GM18505 (cell line): Measurements from ENCODE around the gene KDM4D.

ENCODE experiments used
- ATAC-seq: cut with Tn5 transposase; IDR thresholded peaks from one replicate; pipeline ENCODE4 v1.9.1; 2021; ENCODE audit not compliant: unreplicated experiment
- POLR2A ChIP-seq: IDR thresholded peaks from 4 replicates; pipeline ENCODE4 v1.6.1; 2011; ENCODE audit warnings: borderline replicate concordance; ENCODE audit not compliant: insufficient read depth, insufficient read length; ENCODE audit errors: extremely low read depth

Gene KDM4D

DNA sequence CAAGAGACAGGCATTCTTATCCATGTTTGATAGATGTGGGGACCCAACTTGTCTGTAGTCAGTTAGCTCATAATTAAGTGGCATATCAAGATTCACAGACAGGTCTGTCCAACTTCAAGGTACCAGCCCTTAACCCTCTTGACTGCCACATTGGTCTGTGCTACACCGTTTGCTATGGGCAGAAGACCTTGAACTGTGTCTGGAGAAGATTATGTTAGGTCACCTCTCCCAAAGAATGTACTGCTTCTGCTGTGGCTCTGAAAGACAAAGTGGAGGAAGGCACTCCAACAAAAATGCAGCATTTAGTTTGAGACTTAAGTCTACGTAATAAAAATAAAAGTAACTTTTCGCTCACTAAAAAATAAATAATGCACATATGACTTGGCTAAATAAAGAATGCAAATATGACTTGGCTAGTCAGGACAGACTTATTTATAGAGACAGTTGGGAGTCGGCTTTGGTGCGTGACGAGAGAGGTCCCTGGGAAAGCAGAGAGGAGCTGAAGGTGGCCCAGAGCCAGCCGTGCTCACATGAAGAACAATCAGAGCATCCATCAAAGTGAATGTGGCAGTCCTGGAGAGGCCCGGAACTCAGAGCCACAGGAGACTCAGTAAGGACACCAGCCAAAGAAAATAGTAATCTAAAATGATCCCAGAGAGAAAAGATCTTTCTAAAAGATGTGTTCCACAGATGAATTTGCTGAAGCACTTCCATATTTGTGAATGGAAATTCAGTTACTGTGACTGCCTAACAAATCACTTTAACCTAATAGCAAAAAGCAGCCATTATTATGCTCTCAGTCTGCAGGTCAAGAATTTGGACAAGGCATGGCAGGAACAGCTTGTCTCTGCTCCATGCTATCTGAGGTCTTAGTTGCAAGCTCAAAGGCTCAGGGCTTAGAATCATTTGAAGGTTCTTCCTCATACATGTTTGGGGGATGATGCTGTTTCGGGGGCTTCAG lies 35.1 kb upstream of the KDM4D start:
- no peak for ATAC-seq
- no peak for TF ChIP-seq POLR2A

DNA sequence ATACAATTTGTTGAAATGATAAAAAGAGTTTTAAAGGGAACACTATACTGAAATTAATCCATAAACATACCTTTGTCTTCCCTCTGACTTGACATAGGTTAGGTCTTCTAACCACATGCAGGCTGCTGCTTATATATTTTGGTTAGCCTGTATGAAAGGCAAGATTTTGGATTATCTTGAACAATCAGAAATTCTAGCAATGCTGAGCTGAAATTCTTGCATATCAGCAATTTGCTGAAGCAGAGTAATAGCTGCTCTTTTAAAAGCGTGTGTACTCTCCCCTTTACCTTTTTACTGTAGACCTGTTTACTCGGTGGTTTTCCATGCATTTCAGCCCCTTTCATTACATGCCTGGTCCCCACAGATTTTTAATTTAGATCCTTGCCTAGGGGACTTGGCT lies 34.2 kb upstream of the KDM4D start:
- no peak for ATAC-seq
- no peak for TF ChIP-seq POLR2A

DNA sequence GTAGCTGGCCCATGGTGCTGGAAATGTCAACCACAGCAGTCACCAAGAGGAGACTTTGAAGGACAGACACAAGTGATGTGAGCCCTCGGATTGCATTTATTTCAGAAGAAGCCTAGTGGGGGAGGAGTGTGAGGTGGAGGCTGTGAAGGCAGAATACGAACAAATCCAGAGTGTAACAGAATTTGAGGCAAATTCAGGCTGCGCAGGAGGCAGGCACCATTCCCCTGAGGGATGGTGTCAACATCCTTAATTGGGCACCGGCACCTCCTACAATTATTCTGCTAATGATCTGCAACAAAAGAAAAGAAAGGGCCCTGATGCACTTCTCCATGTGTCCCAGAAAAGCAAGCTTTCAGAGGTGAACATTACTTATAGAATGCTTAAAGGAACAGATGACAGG lies 32.4 kb upstream of the KDM4D start:
- ATAC-seq: no peak
- no peak for TF ChIP-seq POLR2A

DNA sequence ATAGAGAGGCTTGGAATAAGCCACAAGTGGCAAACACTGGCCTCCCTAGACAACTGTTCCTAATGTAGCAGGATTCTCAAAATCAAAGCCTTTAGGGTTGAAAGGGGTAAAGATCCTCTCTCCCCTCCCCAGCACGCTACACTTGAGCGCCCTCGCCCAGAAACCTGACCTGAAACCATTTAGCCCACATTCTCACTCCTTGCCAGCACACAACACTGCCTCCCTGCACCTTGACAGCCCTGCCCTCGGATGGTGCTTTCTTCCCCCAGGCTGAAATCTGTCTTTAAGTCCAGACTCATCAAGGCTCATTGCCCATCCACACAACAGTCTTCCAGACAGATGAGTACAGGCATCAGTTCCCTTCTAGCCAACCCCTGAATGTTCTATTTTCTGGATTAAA lies 26.7 kb upstream of the KDM4D start:
- peak; percentile 76 for ATAC-seq

DNA sequence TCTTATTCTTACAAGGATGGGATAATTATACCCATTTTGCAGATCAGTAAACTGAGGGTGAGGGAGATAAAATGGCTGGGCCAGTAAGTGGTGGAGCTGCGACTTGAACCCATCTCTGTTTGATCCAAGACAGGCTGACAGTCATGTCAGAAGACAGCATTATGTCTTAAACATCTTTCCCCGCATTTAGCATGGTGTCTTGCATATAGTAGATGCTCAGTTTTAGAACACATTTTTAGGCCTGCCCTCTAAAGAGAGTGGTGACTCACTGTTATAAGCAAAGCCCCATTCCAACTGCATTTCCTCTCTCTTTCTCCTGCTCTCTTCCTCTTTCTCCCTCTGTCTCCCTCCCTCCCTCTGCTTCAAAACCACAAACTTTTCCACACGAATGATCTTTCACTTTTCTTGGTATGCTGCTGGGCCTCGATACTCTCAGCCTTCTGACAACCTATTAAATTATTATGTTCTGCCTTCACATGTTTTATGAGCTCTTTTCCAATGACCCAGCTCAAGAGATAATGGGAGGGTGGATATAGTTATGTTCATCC lies 25.4 kb upstream of the KDM4D start:
- TF ChIP-seq POLR2A: no peak

More for the DNA sequence above, 26.7 kb upstream of the KDM4D start:
- no peak for TF ChIP-seq POLR2A

DNA sequence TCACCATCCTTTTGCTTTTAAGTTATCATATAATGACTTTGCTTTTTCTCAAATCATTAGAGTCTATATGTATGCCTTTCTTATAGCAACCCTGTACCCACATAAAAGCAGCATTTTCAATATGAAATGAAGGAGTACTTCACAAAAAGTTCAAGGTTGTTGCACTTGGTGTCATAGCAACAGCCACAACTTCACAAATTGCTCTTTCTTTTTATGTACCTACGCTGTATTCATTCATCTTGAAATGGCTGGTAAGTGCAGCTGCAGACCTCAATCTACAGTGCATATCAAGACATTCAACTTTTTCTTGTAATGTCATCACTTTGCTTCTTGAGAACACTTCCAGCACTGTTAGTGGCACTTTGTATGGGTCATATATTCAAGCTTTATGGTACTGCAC lies 18.8 kb upstream of the KDM4D start:
- TF ChIP-seq POLR2A: no peak
- ATAC-seq: no peak

More for the DNA sequence above, 25.4 kb upstream of the KDM4D start:
- ATAC-seq: no peak

DNA sequence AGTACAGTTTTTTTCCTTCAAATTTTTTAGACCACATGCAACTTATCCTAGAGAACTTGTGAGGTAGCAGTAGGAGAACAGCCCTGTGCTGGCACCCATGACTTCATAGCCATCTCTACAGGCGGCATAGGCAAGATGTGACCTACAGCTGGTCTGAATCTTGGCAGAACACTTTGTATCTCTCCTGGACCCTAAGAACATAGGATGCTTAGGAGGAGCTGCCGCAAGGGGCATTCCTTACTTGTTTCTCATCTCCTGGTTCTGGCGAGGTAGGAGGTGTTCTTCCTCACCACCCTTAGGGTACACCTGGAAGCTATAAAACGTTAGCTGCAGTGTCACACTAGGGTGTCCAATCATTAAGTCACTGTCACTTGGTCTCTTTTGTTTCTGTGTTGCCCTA lies 16.5 kb upstream of the KDM4D start:
- no peak for ATAC-seq
- TF ChIP-seq POLR2A: no peak

DNA sequence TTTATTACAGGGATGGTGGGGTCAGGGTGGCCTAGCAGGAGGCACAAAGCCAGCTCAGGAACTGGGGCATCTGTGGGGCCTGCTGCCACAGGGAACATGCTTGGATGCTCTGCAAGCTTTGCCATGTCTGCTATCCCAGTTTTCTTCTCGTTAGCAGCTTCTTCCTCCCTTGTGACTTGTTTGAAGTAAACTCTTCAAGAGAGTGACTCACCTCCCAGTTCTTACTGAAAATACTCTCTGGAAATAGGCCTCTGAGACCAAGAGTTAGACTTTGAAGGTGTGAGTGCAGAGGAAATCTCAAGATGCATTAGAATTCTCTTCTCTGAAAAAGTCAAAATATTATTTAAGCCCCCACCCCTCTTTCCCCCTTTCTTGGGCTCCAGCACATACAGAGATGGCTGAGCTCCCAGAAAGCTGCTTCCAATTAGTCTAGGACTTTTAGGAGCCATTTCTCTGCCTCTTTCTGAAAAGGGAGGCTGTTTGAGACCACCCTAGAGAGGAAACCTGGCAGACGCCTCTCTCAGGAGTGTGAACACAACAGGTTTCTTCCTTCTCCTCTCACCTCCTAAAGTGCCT lies 15.3 kb upstream of the KDM4D start:
- no peak for TF ChIP-seq POLR2A
- no peak for ATAC-seq

DNA sequence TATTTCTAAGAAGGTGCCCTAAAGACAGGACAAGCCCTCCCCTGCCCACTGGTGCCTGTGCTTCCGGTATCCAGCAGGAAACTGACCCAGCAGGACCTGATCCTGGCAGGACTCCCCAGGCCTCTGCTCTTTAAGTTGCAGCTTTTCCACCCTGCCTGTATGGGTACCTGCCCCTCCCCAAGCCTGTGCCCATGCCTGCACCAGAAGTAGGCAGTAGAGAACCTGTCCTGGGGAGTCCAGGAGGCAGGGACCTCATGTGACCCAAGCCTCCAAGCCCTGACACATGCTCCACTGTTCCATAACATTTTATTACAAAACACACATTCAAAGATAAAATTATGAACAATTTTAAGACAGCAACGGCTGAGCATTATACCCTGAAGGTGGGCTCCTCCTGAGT lies 14.3 kb upstream of the KDM4D start:
- no peak for TF ChIP-seq POLR2A
- no peak for ATAC-seq

DNA sequence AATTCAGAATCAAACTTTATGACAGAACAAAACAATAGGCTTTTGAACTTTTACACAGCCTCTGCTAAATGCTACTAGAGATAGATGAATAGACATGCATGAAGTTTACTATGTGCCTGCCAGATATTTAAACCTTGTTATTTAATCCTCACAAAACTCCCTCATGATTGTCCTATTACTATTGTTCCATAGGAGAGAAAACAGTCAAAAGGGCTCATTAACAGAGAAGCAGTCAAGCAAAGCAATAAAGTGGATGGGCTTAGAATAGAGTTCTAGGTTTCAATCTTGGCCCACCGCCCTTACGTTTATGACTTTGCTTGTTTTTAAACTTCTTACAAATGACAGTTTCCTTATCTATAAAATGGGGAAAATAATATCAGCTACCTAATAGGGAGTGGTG lies 13.0 kb upstream of the KDM4D start:
- no peak for TF ChIP-seq POLR2A
- ATAC-seq: no peak

DNA sequence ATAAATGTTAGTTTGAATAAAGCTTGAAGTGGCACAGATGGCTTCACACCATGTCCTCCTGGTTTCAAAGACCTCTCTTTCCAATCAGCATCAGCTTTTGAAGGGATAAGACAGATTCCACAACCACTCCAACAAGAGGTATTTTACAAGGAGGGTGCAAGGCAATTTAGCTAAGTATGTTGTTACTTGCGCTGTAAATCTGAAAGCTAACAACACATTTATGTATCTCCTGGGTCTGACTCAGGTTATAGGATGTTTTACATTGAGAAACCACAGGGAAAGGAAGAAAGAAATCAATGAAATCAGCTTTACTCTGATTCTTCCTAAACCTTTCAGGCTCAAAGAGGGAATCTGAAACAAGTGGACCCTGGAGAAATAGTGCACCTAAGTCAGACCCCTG lies 12.3 kb upstream of the KDM4D start:
- no peak for TF ChIP-seq POLR2A
- no peak for ATAC-seq

DNA sequence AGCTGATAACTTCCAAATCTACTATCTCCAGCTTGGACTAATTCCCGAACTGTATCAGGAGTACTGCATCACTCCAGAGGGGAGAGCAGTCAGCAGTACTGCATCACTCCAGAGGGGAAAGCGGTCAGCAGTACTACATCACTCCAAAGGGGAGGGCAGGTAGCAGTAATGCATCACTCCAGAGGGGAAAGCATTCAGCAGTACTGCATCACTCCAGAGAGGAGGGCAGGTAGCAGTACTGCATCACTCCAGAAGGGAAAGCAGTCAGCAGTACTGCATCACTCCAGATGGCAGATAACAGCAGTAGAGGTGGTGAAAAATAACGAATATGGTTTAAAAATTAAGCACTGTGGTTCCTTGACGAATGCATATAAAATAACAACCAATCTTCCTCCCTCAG lies 8.6 kb upstream of the KDM4D start:
- ATAC-seq: no peak
- no peak for TF ChIP-seq POLR2A

DNA sequence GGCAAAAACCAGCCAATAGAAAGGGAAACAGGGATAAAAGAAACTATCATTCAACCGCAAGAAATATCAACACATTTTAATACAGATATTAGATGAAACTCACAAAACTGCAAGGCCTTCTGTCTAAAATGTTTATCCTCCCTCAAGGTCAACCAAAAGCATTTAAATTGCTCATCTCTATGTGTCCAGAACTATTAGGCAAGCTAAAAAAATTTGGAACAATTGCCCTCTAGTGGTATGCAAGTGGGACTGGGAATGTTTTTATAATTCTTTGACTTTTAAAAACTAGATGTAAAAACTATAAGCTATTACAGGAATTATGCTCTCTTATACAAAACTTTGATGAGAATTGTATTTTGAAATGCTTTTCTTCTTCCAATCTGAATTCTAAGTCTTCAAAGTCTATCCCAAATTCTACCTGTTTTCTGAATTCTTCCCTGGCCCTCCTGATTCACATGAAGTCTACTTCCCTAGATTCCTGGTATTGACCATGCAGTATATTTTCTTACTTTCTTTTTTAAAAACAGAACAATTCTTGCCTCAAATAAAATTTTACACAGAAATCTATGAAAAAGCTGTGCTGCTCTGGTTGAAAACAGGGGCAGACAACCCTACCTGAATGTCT lies 5.1 kb upstream of the KDM4D start:
- ATAC-seq: no peak
- TF ChIP-seq POLR2A: no peak

DNA sequence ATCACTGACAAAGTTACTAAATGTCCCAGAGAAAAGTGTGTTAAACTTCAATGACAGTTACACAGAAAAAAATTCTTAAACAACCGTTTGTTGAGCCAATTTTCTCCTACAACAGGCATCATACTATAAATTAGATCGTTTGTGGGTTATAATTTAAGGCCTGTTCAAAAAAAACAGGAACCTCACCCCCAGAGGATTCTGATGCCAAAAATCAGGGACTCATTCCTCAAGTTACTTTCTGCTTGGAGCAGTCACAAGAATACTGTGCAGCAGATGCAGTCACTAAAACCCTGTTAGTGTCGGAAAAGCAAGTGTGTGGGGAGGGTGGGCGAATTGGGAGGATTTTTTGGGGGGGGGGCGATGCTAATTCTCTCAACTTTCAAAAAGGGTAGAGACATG lies 810 bp upstream of the KDM4D start:
- no peak for ATAC-seq
- no peak for TF ChIP-seq POLR2A

DNA sequence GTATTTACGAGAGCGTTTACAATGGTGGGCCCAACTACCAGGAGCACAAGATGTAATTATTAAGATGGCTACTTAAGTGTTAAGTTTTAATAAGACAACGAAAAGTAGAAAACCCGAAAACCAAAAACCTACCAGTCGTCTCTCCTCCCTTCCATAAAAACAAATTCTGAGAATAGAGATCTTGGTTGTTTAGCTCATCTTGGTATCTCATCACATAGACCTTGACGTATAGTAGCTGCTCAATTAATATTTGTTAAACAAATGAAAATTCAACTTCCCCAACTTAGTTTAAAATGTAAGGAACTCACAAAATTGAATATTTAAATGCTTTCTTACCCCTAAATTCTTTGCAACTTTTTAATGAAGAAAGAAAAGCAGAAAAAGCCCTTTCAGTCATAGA lies 669 bp downstream of the KDM4D start:
- TF ChIP-seq POLR2A: no peak
- ATAC-seq: no peak

DNA sequence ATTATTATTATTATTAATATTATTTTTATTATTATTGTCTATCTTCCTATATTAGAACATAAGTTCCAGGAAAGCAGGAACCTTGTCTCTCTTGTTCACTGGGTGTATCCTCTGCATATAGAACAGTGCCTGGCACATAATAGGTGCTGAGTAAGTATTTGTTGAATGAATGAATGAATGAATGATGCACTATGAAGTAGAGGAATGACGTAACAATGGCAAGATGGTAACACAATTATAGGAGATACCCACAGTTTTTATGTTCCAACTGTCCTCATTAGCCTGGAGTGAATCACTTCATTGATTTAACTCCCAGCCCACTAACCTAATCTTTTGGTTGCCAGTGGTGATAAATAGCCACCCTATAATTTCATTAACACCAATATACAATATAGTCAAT lies 2.1 kb downstream of the KDM4D start:
- TF ChIP-seq POLR2A: no peak

More for the DNA sequence above, 2.1 kb downstream of the KDM4D start:
- no peak for ATAC-seq
